GM21423 (cell line): Measurements from ENCODE around the gene ZNF780B.

Experiments used
- ATAC-seq: cut with Tn5 transposase; IDR thresholded peaks from one replicate; pipeline ENCODE4 v1.9.1; 2021; ENCODE audit warnings: mild to moderate bottlenecking, moderate library complexity; ENCODE audit not compliant: unreplicated experiment

Gene ZNF780B

GRCh38 chr19:40055832-40056504, at the start of gene ZNF780B:
TSS of gene ZNF780B (minus strand) at chr19:40056231. CDS start at chr19:40050332, 5,899 bp downstream.
- peak; percentile 77 for ATAC-seq

DNA sequence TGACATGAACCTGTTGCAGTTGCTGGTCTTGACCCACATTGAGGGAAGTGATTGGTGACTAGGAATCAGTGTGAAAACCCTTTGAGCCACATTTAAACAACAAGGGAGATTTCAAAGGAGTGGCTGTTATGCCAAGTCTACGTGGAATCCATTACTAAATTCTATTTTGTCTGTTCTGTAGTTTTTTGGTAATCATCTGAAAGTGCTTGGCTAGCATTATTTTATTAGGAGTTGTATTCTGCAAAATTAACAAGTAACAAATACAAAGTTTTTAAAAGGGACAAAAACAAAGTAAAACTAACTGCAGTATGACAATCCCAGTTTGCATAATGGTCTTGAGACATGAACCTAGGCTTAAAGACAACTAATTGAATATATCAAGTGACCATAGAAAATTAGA, 48.7 kb upstream of the ZNF780B start:
- ATAC-seq: no peak

DNA sequence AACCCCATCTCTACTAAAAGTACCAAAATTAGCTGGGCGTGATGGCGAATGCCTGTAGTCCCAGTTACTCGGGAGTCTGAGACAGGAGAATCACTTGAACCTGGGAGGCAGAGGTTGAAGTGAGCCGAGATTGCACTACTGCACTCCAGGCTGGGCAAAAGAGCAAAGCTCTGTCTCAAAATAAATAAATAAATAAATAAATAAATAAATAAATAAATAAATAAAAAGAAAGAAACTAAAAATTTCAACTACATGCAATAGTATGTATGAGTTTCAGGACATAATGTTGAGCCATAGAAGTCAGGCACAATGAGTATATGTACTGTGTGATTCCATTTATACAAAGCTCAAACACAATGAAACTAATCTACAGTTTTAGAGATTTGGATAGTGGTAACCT, 47.6 kb upstream of the ZNF780B start:
- no peak for ATAC-seq

DNA sequence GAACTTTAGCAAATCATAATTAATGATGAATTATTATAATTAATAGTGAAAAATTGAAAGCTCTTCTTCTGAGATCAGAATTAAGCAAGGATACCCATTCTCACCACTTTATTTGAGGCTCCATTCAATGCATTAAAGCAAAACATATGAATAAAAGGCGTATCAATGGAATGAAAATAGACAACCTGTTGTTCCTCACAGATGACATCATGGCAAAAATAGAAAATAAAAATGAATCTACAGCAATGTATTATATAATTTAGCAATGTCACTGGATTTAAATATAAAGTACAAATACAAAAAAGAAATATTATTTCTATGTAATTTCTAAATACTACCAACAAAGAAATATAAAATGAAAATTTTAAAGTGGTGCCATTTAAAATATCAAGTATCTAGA, 45.8 kb upstream of the ZNF780B start:
- no peak for ATAC-seq

DNA sequence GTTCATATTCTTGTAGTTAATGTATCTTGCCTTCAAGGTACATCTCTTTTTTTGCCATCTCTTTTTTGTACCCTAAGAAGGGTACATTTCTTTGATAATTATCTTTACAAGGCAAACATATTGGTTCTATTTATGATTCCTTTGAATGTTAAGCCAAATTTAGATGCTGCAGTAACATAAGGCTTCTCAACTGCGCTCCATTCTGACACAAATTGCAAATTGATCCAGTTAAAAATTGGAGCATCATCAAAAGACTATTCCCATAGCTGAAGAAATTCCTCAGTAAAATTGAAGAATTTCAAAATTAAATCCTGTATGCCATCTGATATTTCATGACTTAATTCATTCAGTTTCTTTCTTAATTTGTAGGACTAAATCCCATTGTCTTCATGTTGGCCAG, 37.4 kb upstream of the ZNF780B start:
- no peak for ATAC-seq

- ATAC-seq: no peak
These were observed 35.4 kb upstream of the ZNF780B start for GRCh38 chr19:40091205-40092129.

GRCh38 chr19:40090241-40091204, 34.5 kb upstream of the ZNF780B start, which contains the start of gene ZNF780A:
TSS of gene ZNF780A (minus strand) at chr19:40090943. CDS start at chr19:40084753, 6,190 bp downstream.
- ATAC-seq: peak; percentile 78

- no peak for ATAC-seq
These were observed 33.4 kb upstream of the ZNF780B start for GRCh38 chr19:40089462-40089861.

DNA sequence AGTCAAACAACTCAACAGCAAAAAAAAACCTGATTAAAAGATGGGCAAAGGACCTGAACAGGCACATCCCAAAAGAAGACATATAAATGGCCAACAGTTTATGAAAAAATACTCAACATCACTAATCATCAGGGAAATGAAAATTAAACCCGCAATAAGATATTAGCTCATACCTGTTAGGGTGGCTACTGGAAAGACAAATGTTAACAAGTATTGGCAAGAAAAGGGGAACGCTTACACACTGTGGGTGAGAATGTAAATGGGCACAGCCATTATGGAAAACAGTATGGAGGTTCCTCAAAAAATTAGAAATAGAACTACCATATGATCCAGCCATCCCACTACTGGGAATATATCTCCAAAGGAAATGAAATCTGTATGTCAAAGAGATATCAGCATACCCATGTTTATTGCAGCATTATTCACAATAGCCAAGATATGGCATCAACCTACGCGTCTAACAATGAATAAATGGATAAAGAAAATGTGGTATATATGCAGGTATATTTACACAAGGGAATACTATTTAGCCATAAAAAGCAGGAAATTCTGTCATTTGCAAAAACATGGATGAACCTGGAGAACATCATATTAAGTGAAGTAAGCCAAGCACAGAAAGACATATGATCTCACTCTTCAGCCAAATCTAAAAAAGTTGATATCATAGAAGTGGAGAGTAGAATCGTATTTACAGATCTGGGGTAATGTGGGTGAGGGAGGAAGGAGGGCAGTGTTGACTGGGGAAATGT, 32.4 kb upstream of the ZNF780B start:
- ATAC-seq: no peak

DNA sequence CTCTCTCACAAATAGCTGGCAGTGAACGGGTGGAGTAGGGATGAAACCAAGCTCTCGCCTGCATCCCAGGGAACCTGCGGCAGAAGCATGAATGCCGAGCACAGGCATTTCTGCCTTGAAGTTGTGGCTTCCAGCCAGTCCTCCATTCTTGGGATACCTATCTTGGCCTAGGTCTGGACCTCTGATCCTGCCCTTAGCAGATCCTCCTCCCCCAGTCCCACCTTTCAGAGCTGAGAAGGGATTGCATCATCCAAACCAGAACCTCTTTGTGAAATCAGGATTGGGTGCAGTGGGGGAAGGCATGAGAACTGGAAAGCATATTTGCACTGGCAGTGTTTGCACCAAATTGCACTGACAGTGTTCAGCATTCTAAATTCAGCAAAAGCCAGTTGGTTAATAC, 28.9 kb upstream of the ZNF780B start:
- ATAC-seq: no peak

GRCh38 chr19:40081411-40081810, 25.4 kb upstream of the ZNF780B start:
- ATAC-seq: no peak

DNA sequence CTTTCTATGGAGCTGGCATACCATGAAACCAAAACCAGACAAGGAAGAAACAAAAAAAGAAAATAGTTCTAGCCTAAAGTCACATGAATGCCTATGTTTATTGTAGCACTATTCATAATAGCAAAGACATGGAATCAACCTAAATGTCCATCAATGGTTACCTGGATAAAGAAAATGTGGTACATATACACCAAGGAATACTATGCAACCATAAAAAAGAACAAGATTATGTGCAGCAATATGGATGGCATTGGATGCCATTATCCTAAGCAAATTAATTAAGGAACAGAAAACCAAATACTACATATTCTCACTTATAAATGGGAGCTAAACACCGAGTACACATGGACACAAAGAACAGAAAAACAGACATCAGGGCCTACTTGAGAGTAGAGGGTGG, 24.3 kb upstream of the ZNF780B start:
- no peak for ATAC-seq

DNA sequence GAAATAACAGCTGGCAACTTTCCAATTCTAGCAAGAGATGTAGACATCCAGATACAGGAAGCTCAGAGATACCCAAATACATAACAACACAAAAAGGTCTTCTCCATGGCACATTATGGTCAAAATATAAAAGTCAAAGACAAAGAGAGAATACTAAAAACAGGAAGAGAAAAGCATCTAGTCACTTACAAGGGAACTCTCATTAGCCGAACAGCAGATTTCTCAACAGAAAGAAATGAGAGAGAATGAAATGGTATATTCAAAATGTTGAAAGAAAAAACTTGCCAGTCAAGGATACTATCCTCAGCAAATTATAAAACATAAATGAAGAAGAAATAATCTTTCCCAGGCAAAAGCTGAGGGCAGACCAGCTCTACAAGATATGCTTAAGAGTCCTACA, 22.3 kb upstream of the ZNF780B start:
- no peak for ATAC-seq

- no peak for ATAC-seq
These were observed 14.0 kb upstream of the ZNF780B start for GRCh38 chr19:40070058-40070457.

GRCh38 chr19:40059624-40060023, 3.6 kb upstream of the ZNF780B start:
- no peak for ATAC-seq

DNA sequence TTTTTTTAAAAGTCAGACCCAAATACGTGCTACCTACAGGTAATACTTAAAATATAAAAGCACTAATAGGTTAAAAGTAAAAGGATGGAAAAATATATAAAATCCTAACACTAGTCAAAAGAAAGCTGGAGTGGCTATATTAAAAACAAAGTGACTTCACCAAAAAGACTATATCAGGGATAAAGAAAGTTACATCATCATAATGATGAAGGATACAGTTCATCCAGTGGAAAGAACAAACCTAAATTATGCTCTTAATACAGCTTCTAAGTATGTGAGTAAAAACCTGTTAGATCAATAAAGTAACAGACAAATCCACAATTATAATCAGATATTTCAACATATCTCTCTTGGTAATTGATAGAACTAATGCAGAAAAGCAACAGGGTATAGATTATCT, 1.1 kb upstream of the ZNF780B start:
- ATAC-seq: no peak

DNA sequence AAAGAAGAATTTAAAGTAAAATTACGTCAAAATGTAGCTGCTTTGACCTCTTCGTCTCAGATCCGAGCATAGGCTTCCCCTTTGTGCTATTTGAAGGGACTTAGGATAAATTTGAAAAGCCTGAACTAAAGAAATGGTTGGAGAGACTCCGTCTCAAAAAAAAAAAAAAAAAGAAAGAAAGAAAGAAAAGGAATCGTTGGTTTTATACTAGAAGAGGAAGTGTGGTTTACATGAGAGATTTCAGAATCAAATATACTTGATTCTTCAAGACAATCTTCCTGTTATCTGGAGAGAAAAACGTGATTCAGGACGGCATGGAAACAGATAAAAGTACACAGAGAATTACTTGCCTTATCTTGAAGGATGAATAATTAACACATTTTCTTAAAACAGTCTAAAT, 474 bp upstream of the ZNF780B start:
- no peak for ATAC-seq

- ATAC-seq: no peak
These were observed 982 bp downstream of the ZNF780B start for GRCh38 chr19:40055049-40055448.

DNA sequence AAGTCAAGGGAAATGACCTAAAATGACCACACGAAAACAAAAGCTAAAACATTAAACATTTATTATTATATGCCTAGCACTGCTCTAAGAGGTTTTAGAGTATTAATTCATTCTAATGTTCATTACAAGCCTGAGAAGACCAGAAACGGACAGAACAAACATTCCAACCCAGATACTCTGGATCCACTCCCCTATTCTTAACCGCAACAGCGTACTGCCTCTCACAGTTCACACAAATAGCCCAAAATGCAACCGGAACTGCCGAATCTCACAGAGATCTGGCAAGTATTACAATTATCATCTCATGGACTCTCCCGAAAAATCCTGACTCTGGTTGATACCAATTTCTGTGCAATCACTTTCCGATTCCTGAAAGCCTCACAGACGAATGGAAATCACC, 1.4 kb downstream of the ZNF780B start:
- ATAC-seq: no peak

GRCh38 chr19:40053491-40053890, 2.5 kb downstream of the ZNF780B start:
- no peak for ATAC-seq
